Measurements from ENCODE around the gene DFFA. TPM values are rescaled to one million over a fixed set of nuclear protein-coding genes. Genes with fewer than 3 reads are reported as not detected.

DFFA gene
- total RNA-seq, 4 donors from 2014 or later = 17.9 to 32.5 (median 26.0) TPM

GRCh38 chr1:10497109-10497508 lies 24.8 kb upstream of the DFFA start:
- Histone ChIP-seq H3K27ac (replicated peaks in 1 of 4) (no peak overlapping the region), H3K9me3 (no peaks in the 10 kb centered on the region), H3K4me3 (no peak overlapping the region), H3K36me3 (peaks cover 0 to 21% (median 12%) of the 10 kb centered on the region in 4 donors), H3K4me1 (peaks cover 14 to 23% (median 20%) of the 10 kb centered on the region in 4 donors), H3K27me3 (no peaks in the 10 kb centered on the region)
- intact Hi-C loops (cut with DNase I) = loop anchor here (5.0 kb wide), 1 partner anchor 450 kb away; no protein-coding TSS in a partner anchor
- 93% methylated on average over 7 of the region's 7 CpGs for WGBS
- no peak for DNase-seq (ENCODE audit: extremely low spot score)
- TF ChIP-seq EP300 (IDR thresholded peaks at IDR 0.05) (no peak), POLR2AphosphoS5 (IDR thresholded peaks at IDR 0.05) (no peak), POLR2A (IDR thresholded peaks at IDR 0.05; ENCODE audit: low read depth) (no peak)
- TF ChIP-seq, protein P1, sequence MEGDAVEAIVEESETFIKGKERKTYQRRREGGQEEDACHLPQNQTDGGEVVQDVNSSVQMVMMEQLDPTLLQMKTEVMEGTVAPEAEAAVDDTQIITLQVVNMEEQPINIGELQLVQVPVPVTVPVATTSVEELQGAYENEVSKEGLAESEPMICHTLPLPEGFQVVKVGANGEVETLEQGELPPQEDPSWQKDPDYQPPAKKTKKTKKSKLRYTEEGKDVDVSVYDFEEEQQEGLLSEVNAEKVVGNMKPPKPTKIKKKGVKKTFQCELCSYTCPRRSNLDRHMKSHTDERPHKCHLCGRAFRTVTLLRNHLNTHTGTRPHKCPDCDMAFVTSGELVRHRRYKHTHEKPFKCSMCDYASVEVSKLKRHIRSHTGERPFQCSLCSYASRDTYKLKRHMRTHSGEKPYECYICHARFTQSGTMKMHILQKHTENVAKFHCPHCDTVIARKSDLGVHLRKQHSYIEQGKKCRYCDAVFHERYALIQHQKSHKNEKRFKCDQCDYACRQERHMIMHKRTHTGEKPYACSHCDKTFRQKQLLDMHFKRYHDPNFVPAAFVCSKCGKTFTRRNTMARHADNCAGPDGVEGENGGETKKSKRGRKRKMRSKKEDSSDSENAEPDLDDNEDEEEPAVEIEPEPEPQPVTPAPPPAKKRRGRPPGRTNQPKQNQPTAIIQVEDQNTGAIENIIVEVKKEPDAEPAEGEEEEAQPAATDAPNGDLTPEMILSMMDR (IDR thresholded peaks at IDR 0.05) = no peak

GRCh38 chr1:10495952-10496351 lies 23.6 kb upstream of the DFFA start:
- Histone ChIP-seq H3K4me3 (no peak overlapping the region), H3K36me3 (peaks cover 0 to 21% (median 12%) of the 10 kb centered on the region in 4 donors), H3K9me3 (no peaks in the 10 kb centered on the region), H3K27ac (replicated peaks in 1 of 4) (no peak overlapping the region), H3K27me3 (no peaks in the 10 kb centered on the region), H3K4me1 (peaks cover 14 to 23% (median 20%) of the 10 kb centered on the region in 4 donors)
- intact Hi-C loops (cut with DNase I) = loop anchor here (2.0 to 5.0 kb wide), 2 partner anchors 65 to 451 kb away; partner anchors contain the start of gene CENPS
- 86% methylated on average over 14 of the region's 14 CpGs for WGBS
- no peak for TF ChIP-seq POLR2A (IDR thresholded peaks at IDR 0.05; ENCODE audit: low read depth)
- TF ChIP-seq EP300 (IDR thresholded peaks at IDR 0.05) = no peak
- TF ChIP-seq POLR2AphosphoS5 (IDR thresholded peaks at IDR 0.05) = no peak
- TF ChIP-seq, protein P1 (IDR thresholded peaks at IDR 0.05) = no peak
- DNase-seq (ENCODE audit: extremely low spot score) = no peak

- TF ChIP-seq EP300 (IDR thresholded peaks at IDR 0.05) (no peak), POLR2AphosphoS5 (IDR thresholded peaks at IDR 0.05) (no peak)
- TF ChIP-seq, protein P1 (IDR thresholded peaks at IDR 0.05) = no peak
- DNase-seq (ENCODE audit: extremely low spot score) = no peak
- 74% methylated on average over 10 of the region's 10 CpGs for WGBS
- Histone ChIP-seq H3K4me1 (peaks cover 14 to 23% (median 20%) of the 10 kb centered on the region in 4 donors), H3K27ac (replicated peaks in 1 of 4) (peak overlapping the region in 1 of 4 donors; percentile 27), H3K36me3 (peaks cover 0 to 21% (median 12%) of the 10 kb centered on the region in 4 donors), H3K27me3 (no peaks in the 10 kb centered on the region), H3K9me3 (no peaks in the 10 kb centered on the region), H3K4me3 (peak overlapping the region in 2 of 4 donors; percentile 19 to 22)
- intact Hi-C loops (cut with DNase I) = loop anchor here (2.0 to 5.0 kb wide), 2 partner anchors 65 to 452 kb away; partner anchors contain the start of gene CENPS
Observed at GRCh38 chr1:10495475-10495817, 23.1 kb upstream of the DFFA start.

GRCh38 chr1:10494754-10495474 lies 22.6 kb upstream of the DFFA start:
- peak; percentile 93 for DNase-seq (ENCODE audit: extremely low spot score)
- Histone ChIP-seq H3K4me1 (peaks cover 14 to 23% (median 20%) of the 10 kb centered on the region in 4 donors), H3K9me3 (no peaks in the 10 kb centered on the region), H3K4me3 (peak overlapping the region; percentile 19 to 29 (median 25)), H3K36me3 (peaks cover 0 to 21% (median 12%) of the 10 kb centered on the region in 4 donors), H3K27ac (replicated peaks in 1 of 4) (peak overlapping the region in 1 of 4 donors; percentile 27), H3K27me3 (no peaks in the 10 kb centered on the region)
- no peak for TF ChIP-seq EP300 (IDR thresholded peaks at IDR 0.05)
- TF ChIP-seq, protein P1 (IDR thresholded peaks at IDR 0.05) = peak; percentile 78 to 86 (median 85)
- TF ChIP-seq POLR2AphosphoS5 (IDR thresholded peaks at IDR 0.05) = peak in 1 of 2 donors; percentile 5
- intact Hi-C loops (cut with DNase I) = loop anchor here (2.0 to 5.0 kb wide), 2 partner anchors 64 to 452 kb away; partner anchors contain the start of gene CENPS
- WGBS = 8% methylated on average over 15 of the region's 15 CpGs
